H4 (cell line): ENCODE results near the gene EYA2. TPM values are rescaled to one million over a fixed set of nuclear protein-coding genes. Genes with fewer than 3 reads are reported as not detected.
A peak's percentile ranks its signal among the peaks of the same experiment; 100 is the strongest.

Experiments used
- DNase-seq: peaks from one replicate; pipeline ENCODE4 v3.0.0-alpha.2; 2015; ENCODE audit warnings: low spot score
- total RNA-seq: library from RNA; depleted of rRNA; stranded (reverse); fragments of >200 nt; shearing (Covaris generic); gene quantifications from 2 replicates; pipeline ENCODE4 v1.2.3, GENCODE V29; 2014

EYA2 gene
- total RNA-seq, 1 experiment from 2014 or later, result 0.60 TPM

- no peak for DNase-seq
Observed at GRCh38 chr20:47007826-47008655, 113.4 kb downstream of the EYA2 start.

GRCh38 chr20:47008842-47009518 is 114.3 kb downstream of the EYA2 start:
- DNase-seq, result no peak

GRCh38 chr20:47009784-47010183 is 115.1 kb downstream of the EYA2 start:
- DNase-seq, result no peak

GRCh38 chr20:47011984-47012383 is 117.3 kb downstream of the EYA2 start:
- DNase-seq, result no peak

- DNase-seq, result no peak
Observed at GRCh38 chr20:47013606-47014005, 119.0 kb downstream of the EYA2 start.

GRCh38 chr20:47016068-47016664 is 121.5 kb downstream of the EYA2 start:
- no peak for DNase-seq

- DNase-seq, result no peak
Observed at GRCh38 chr20:47018381-47018780, 123.7 kb downstream of the EYA2 start.

- peak; percentile 49 for DNase-seq
Observed at GRCh38 chr20:47019121-47019824, 124.6 kb downstream of the EYA2 start.

- DNase-seq, result no peak
Observed at GRCh38 chr20:47020231-47020630, 125.6 kb downstream of the EYA2 start.

GRCh38 chr20:47021850-47022249 is 127.2 kb downstream of the EYA2 start:
- no peak for DNase-seq

GRCh38 chr20:47024461-47024937 is 129.9 kb downstream of the EYA2 start:
- no peak for DNase-seq

- DNase-seq, result no peak
Observed at GRCh38 chr20:47027042-47027441, 132.4 kb downstream of the EYA2 start.

- no peak for DNase-seq
Observed at GRCh38 chr20:47027456-47027855, 132.8 kb downstream of the EYA2 start.

- no peak for DNase-seq
Observed at GRCh38 chr20:47028487-47028886, 133.8 kb downstream of the EYA2 start.

- no peak for DNase-seq
Observed at GRCh38 chr20:47029845-47030244, 135.2 kb downstream of the EYA2 start.

GRCh38 chr20:47030271-47030810 is 135.7 kb downstream of the EYA2 start:
- no peak for DNase-seq

- no peak for DNase-seq
Observed at GRCh38 chr20:47031004-47031403, 136.4 kb downstream of the EYA2 start.

GRCh38 chr20:47031821-47032220 is 137.2 kb downstream of the EYA2 start:
- no peak for DNase-seq

- no peak for DNase-seq
Observed at GRCh38 chr20:47032933-47033578, 138.4 kb downstream of the EYA2 start.

GRCh38 chr20:47033665-47034064 is 139.0 kb downstream of the EYA2 start:
- DNase-seq, result no peak

- no peak for DNase-seq
Observed at GRCh38 chr20:47035026-47035590, 140.5 kb downstream of the EYA2 start.
